ENCODE data around the gene PKNOX2.

DNA sequence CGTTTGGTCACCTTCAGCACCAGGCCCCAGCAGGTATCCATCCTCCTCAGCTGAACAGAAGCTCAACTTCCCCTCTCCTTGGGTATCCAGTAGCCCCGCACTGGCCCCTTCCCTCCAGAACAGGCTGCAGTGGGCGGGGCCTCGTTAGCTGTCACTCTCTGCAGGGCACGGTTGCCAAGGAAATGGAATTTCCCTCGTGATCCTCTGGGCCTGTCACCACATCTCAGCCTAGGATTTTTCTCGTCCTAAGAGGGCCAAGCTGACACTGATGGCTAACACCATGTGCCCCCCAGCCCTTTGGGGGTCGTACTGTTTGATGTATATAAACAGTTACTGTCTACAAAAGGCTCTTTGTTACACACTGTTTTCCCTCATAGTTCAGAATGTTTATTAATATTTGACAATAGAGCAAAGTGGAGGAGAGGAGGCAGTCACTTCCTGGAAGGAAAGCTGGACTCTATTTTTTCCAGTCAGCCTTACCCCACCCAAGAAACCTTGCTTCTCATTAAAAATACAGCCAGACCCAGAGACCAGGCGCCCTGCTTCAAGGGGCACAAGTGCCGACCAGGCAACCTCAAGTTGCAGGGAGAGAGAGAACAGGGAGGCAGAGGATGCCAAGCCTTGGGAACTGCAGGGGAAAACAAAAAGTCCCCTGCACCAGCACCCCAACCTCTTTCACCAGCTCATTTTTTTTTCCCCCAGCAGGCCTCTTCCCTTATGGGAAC is 287.0 kb downstream of the PKNOX2 start:
- TF ChIP-seq POLR2A (IDR thresholded peaks at IDR 0.05): no peak
- TF ChIP-seq, protein P1, sequence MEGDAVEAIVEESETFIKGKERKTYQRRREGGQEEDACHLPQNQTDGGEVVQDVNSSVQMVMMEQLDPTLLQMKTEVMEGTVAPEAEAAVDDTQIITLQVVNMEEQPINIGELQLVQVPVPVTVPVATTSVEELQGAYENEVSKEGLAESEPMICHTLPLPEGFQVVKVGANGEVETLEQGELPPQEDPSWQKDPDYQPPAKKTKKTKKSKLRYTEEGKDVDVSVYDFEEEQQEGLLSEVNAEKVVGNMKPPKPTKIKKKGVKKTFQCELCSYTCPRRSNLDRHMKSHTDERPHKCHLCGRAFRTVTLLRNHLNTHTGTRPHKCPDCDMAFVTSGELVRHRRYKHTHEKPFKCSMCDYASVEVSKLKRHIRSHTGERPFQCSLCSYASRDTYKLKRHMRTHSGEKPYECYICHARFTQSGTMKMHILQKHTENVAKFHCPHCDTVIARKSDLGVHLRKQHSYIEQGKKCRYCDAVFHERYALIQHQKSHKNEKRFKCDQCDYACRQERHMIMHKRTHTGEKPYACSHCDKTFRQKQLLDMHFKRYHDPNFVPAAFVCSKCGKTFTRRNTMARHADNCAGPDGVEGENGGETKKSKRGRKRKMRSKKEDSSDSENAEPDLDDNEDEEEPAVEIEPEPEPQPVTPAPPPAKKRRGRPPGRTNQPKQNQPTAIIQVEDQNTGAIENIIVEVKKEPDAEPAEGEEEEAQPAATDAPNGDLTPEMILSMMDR (IDR thresholded peaks at IDR 0.05): no peak
- TF ChIP-seq EP300 (IDR thresholded peaks at IDR 0.05): no peak

Measured in gastroesophageal sphincter (tissue), 3 donors.